HepG2 (cell line): ENCODE results near the gene ALKBH5. TPM values are rescaled to one million over a fixed set of nuclear protein-coding genes. Genes with fewer than 3 reads are reported as not detected.

Source experiments
- ATAC-seq: fragments of 200-7000 bp; cut with Tn5 transposase; 3 replicates; pipeline ENCODE4 v1.9.1; 2020; ENCODE audit warnings: mild to moderate bottlenecking, moderate library complexity
- BruUV-seq: library from RNA; stranded (reverse); fragments of 400-500 nt; replicated peaks from 2 replicates; lab custom pipeline; 2021; lab: Mats Ljungman, UMichigan
- CTCF ChIA-PET: fragments of 300-600 bp; formaldehyde crosslinking; extraction: SDS; loops from one replicate; lab custom pipeline; 2021; ENCODE audit warnings: low total read pairs, inconsistent platforms, low intra/inter-chr PET ratio; lab: Yijun Ruan, JAX
- POLR2A ChIA-PET: fragments of 350-600 bp; sonication (Branson Sonifier 250); formaldehyde crosslinking; loops from one replicate; lab custom pipeline; 2020; ENCODE audit warnings: antibody characterized with exemption, inconsistent platforms; lab: Yijun Ruan, JAX
- DNase-seq: peaks from one replicate; pipeline ENCODE4 v3.0.0-alpha.2; 2015; ENCODE audit warnings: low spot score
- FAIRE-seq: peaks from 3 replicates; lab custom pipeline; 2011; peaks lifted over from hg19 to GRCh38; lab: Jason Lieb, UNC
- H2AFZ ChIP-seq: one replicate; pipeline ENCODE4 v1.6.1; 2011; ENCODE audit warnings: low read length, inconsistent platforms
- H3K27ac ChIP-seq: fragments of 300-600 bp; 3 replicates; pipeline ENCODE4 v1.8.0; 2011; ENCODE audit warnings: mixed run types, mild to moderate bottlenecking, mixed read lengths, low read length, inconsistent platforms; ENCODE audit not compliant: insufficient read depth; ENCODE audit errors: extremely low read length
- H3K27me3 ChIP-seq, 2 experiments: fragments of 200-600 bp in 1 of 2; 2 replicates in 1 of 2; 3 replicates in 1 of 2; pipeline versions ENCODE4 v1.6.0 to v1.8.0; 2011; ENCODE audit warnings: low read length in 2 of 2, mild to moderate bottlenecking in 2 of 2, moderate library complexity in 2 of 2, inconsistent platforms in 1 of 2; ENCODE audit not compliant: insufficient read depth in 2 of 2, control insufficient read depth in 1 of 2
- H3K36me3 ChIP-seq, 2 experiments: fragments of 200-600 bp in 1 of 2; replicated peaks in 1 of 2; 2 replicates in 1 of 2; 3 replicates in 1 of 2; pipeline versions ENCODE4 v1.5.1 to v1.8.0; 2011; ENCODE audit warnings: low read length in 2 of 2, inconsistent platforms in 1 of 2; ENCODE audit not compliant: insufficient read depth in 2 of 2, control insufficient read depth in 1 of 2
- H3K4me1 ChIP-seq: 2 replicates; pipeline ENCODE4 v1.5.1; 2012; ENCODE audit warnings: low read length, inconsistent platforms; ENCODE audit not compliant: insufficient read depth
- H3K4me2 ChIP-seq: 2 replicates; pipeline ENCODE4 v1.6.0; 2011; ENCODE audit warnings: low read depth, low read length, inconsistent platforms
- H3K4me3 ChIP-seq, 3 experiments: fragments of 200-600 bp in 1 of 3; sonication (generic), shearing (Covaris generic) in 1 of 3; replicated peaks in 1 of 3; 2 replicates each; pipeline ENCODE4 v1.5.1; 2011 to 2016; ENCODE audit warnings: low read length in 3 of 3, inconsistent platforms in 2 of 3, low read depth in 2 of 3, mild to moderate bottlenecking in 2 of 3, control low read depth in 1 of 3, mixed read lengths in 1 of 3; ENCODE audit not compliant: insufficient read depth in 1 of 3
- H3K79me2 ChIP-seq: one replicate; pipeline ENCODE4 v1.6.1; 2011; ENCODE audit warnings: low read length, inconsistent platforms; ENCODE audit not compliant: insufficient read depth
- H3K9ac ChIP-seq: 2 replicates; pipeline ENCODE4 v1.6.0; 2011; ENCODE audit warnings: mild to moderate bottlenecking, low read depth, low read length, inconsistent platforms; ENCODE audit not compliant: insufficient read depth
- H3K9me3 ChIP-seq: 2 replicates; pipeline ENCODE4 v1.5.1; 2012; ENCODE audit warnings: mild to moderate bottlenecking, low read length
- H4K20me1 ChIP-seq: 2 replicates; pipeline ENCODE4 v1.6.0; 2011; ENCODE audit warnings: inconsistent platforms, mild to moderate bottlenecking, low read length, moderate library complexity; ENCODE audit not compliant: insufficient read depth
- ATF4 ChIP-seq, 2 experiments: fragments of 450-650 bp in 1 of 2; sonication (generic) in 1 of 2; formaldehyde crosslinking; IDR thresholded peaks; 2 replicates each; pipeline versions ENCODE4 v1.5.0 to v1.8.0; 2020 to 2022; ENCODE audit warnings: mild to moderate bottlenecking in 1 of 2, missing genetic modification reagents in 1 of 2
- DZIP1 ChIP-seq: sonication (generic); formaldehyde crosslinking; IDR thresholded peaks from 2 replicates; pipeline ENCODE4 v1.5.0; 2020; ENCODE audit warnings: mild to moderate bottlenecking, missing genetic modification reagents
- E2F2 ChIP-seq: sonication (generic); formaldehyde crosslinking; IDR thresholded peaks from 2 replicates; pipeline ENCODE4 v1.4.0; 2020; ENCODE audit warnings: missing genetic modification reagents, borderline replicate concordance
- GATAD1 ChIP-seq: IDR thresholded peaks from 2 replicates; pipeline ENCODE4 v1.6.1; 2016; ENCODE audit warnings: missing genetic modification reagents, missing compliant biosample characterization
- HNRNPK ChIP-seq: fragments of 200-400 bp; formaldehyde crosslinking; IDR thresholded peaks from 2 replicates; pipeline ENCODE4 v1.6.1; 2018; ENCODE audit warnings: low read length, low read depth, moderate library complexity, mild to moderate bottlenecking; ENCODE audit not compliant: poor library complexity, severe bottlenecking
- KDM3A ChIP-seq: IDR thresholded peaks from 2 replicates; pipeline ENCODE4 v1.6.1; 2018; ENCODE audit warnings: low read depth, missing compliant biosample characterization
- MTA3 ChIP-seq: sonication (generic); formaldehyde crosslinking; IDR thresholded peaks from 2 replicates; pipeline ENCODE4 v1.4.0; 2020; ENCODE audit warnings: missing genetic modification reagents
- ZNF335 ChIP-seq: sonication (generic); formaldehyde crosslinking; IDR thresholded peaks from 2 replicates; pipeline ENCODE4 v1.4.0; 2020; ENCODE audit warnings: missing genetic modification reagents
- ZNF546 ChIP-seq: sonication (generic); formaldehyde crosslinking; conservative IDR thresholded peaks from 2 replicates; pipeline ENCODE4 v1.8.1; 2023; ENCODE audit warnings: mild to moderate bottlenecking, missing genetic modification reagents
- WGBS: methylation state at CpG from one replicate; pipeline ENCODE4 v1.1.6; 2017; ENCODE audit warnings: low lambda C conversion rate; 5-methylcytosine and 5-hydroxymethylcytosine counted together
- in situ Hi-C: cut with HindIII; loops from 2 replicates; pipeline ENCODE4 v1.10.0; 2017; ENCODE audit warnings: low pct_unique_long_range_greater_than_20kb; ENCODE audit not compliant: extremely low pct_ligation_motif_present
- intact Hi-C: fragments of 100-400 bp; cut with micrococcal nuclease; formaldehyde crosslinking; loops from one replicate; pipeline ENCODE4 v1.10.0; 2022; ENCODE audit not compliant: unreplicated experiment
- polyA plus RNA-seq, 8 experiments: library from polyadenylated mRNA; depleted of rRNA in 3 of 8; stranded (reverse) in 7 of 8; unstranded in 1 of 8; fragments of >200 nt; fragmentation: Illumina TruSeq in 4 of 8; extraction: Trizol in 4 of 8; gene quantifications; 2 replicates each; pipeline versions ENCODE4 v1.2.1 to v1.2.3, GENCODE V29; 2011 to 2016; ENCODE audit warnings: low read depth in 4 of 8, missing spikeins in 1 of 8, mixed read lengths in 1 of 8; ENCODE audit not compliant: insufficient read depth in 1 of 8
- total RNA-seq, 5 experiments: library from RNA; depleted of rRNA; stranded (reverse); fragments of >200 nt; fragmentation: Illumina TruSeq; extraction: Trizol; gene quantifications; 2 replicates each; pipeline ENCODE4 v1.2.3, GENCODE V29; 2016; ENCODE audit warnings: low read depth in 1 of 5
- TF ChIP-seq, protein P1 (sequence below), 2 experiments: sonication (generic) in 1 of 2; formaldehyde crosslinking in 1 of 2; IDR thresholded peaks; 2 replicates each; pipeline versions ENCODE4 v1.4.0 to v1.6.1; 2016 to 2020; ENCODE audit warnings: borderline replicate concordance in 1 of 2, low read depth in 1 of 2, mild to moderate bottlenecking in 1 of 2, missing genetic modification reagents in 1 of 2

ALKBH5 gene
- total and polyA plus RNA-seq, 2 of the 13 experiments (the other 11 are each of a cell fraction or from before 2014, with no cell fraction given), result 68.9 to 76.9 TPM

- in situ Hi-C loops (no loop called here), intact Hi-C loops (no loop called here)
- FAIRE-seq (no peak), ATAC-seq (no peak), DNase-seq (no peak)
- H3K9ac ChIP-seq, result no peak overlapping the region
- no peak overlapping the region for H3K4me2 ChIP-seq
- no peaks in the 10 kb centered on the region for H3K4me1 ChIP-seq
- no peak overlapping the region for H3K4me3 ChIP-seq
- no peak overlapping the region for H2AFZ ChIP-seq
- ChIA-PET POLR2A (no interaction called here), CTCF (no interaction called here)
- TF ChIP-seq ZNF546 (CRISPR knock-in tag), result no peak
- TF ChIP-seq ZNF335 (CRISPR knock-in tag), result no peak
- no peak for TF ChIP-seq DZIP1 (CRISPR knock-in tag)
- TF ChIP-seq ATF4 (CRISPR knock-in tag; IDR thresholded peaks at IDR 0.05), result no peak
- no peak for TF ChIP-seq KDM3A (CRISPR knock-in tag)
- no peak for TF ChIP-seq HNRNPK
- TF ChIP-seq, protein P1, sequence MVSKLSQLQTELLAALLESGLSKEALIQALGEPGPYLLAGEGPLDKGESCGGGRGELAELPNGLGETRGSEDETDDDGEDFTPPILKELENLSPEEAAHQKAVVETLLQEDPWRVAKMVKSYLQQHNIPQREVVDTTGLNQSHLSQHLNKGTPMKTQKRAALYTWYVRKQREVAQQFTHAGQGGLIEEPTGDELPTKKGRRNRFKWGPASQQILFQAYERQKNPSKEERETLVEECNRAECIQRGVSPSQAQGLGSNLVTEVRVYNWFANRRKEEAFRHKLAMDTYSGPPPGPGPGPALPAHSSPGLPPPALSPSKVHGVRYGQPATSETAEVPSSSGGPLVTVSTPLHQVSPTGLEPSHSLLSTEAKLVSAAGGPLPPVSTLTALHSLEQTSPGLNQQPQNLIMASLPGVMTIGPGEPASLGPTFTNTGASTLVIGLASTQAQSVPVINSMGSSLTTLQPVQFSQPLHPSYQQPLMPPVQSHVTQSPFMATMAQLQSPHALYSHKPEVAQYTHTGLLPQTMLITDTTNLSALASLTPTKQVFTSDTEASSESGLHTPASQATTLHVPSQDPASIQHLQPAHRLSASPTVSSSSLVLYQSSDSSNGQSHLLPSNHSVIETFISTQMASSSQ (IDR thresholded peaks at IDR 0.05; ENCODE audit: low read depth), result no peak
- TF ChIP-seq, protein P1 (CRISPR knock-in tag; IDR thresholded peaks at IDR 0.05; ENCODE audit: borderline replicate concordance), result no peak
- TF ChIP-seq E2F2, result no peak
- no peak for TF ChIP-seq GATAD1 (CRISPR knock-in tag)
- no peak for TF ChIP-seq MTA3 (CRISPR knock-in tag)
- BruUV-seq, result no TSS peak
- H3K36me3 ChIP-seq, result peaks cover 9 to 22% of the 10 kb centered on the region in 2 experiments; a peak in 4 of 5 replicates
- no peaks in the 10 kb centered on the region for H4K20me1 ChIP-seq
- 92% methylated on average over 16 of the region's 18 CpGs for WGBS
- no peaks in the 10 kb centered on the region for H3K9me3 ChIP-seq
- no peaks in the 10 kb centered on the region for H3K79me2 ChIP-seq
- no peaks in the 10 kb centered on the region for H3K27me3 ChIP-seq
- no peak overlapping the region for H3K27ac ChIP-seq
These were observed 54.7 kb downstream of the ALKBH5 start for GRCh38 chr17:18238299-18238698.
